GM12865 (cell line): ENCODE data around the gene HES5.

Experiments used
- DNase-seq: peaks from one replicate; pipeline ENCODE4 v3.0.0; 2010; ENCODE audit warnings: low read depth
- H3K4me3 ChIP-seq: 2 replicates; pipeline ENCODE4 v1.5.1; 2011; ENCODE audit warnings: mild to moderate bottlenecking, low read depth, low read length, control low read depth
- TF ChIP-seq, protein P1 (sequence below): IDR thresholded peaks from 2 replicates; pipeline ENCODE4 v1.5.1; 2011; ENCODE audit warnings: low read length, control low read depth, low read depth, inconsistent platforms; ENCODE audit not compliant: insufficient read depth; ENCODE audit errors: missing control alignments

Gene HES5

DNA sequence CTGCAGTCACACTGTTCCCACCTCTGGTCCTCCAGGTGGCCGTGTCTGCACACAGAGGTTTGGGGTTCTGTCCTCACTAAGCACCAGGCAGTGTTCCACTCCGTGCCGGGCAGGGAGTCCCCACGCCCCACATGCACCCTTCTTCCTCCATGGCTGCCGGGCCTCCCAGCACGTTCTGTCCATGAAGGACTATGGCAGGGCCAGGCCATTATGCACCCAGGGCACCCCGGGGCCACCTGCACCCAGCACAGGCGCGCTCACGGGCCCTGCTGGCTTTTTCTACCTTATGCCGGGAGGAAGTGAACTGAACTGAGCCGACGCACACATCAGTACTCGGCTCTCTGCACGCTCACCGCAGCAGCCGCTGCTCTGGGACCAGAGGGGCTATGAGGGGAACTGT is 13.9 kb downstream of the HES5 start:
- TF ChIP-seq, protein P1, sequence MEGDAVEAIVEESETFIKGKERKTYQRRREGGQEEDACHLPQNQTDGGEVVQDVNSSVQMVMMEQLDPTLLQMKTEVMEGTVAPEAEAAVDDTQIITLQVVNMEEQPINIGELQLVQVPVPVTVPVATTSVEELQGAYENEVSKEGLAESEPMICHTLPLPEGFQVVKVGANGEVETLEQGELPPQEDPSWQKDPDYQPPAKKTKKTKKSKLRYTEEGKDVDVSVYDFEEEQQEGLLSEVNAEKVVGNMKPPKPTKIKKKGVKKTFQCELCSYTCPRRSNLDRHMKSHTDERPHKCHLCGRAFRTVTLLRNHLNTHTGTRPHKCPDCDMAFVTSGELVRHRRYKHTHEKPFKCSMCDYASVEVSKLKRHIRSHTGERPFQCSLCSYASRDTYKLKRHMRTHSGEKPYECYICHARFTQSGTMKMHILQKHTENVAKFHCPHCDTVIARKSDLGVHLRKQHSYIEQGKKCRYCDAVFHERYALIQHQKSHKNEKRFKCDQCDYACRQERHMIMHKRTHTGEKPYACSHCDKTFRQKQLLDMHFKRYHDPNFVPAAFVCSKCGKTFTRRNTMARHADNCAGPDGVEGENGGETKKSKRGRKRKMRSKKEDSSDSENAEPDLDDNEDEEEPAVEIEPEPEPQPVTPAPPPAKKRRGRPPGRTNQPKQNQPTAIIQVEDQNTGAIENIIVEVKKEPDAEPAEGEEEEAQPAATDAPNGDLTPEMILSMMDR = no peak
- H3K4me3 ChIP-seq = no peak overlapping the region
- DNase-seq = no peak

DNA sequence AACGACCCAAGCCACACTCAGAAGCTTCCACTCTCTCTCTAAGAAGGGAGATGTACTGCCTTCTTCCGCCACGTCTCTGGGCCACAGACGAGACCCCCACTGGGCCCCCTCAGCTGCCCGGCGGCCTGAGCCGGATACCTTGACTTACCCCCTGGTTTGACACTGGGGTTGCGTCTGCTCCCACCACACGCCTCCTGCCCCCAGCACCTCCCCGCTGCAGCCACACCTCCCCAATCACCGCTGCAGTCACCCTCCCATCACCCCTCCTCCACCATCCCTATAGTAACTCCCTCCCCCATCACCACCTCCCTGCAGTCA is 14.3 kb downstream of the HES5 start:
- no peak for DNase-seq
- TF ChIP-seq, protein P1 = no peak

DNA sequence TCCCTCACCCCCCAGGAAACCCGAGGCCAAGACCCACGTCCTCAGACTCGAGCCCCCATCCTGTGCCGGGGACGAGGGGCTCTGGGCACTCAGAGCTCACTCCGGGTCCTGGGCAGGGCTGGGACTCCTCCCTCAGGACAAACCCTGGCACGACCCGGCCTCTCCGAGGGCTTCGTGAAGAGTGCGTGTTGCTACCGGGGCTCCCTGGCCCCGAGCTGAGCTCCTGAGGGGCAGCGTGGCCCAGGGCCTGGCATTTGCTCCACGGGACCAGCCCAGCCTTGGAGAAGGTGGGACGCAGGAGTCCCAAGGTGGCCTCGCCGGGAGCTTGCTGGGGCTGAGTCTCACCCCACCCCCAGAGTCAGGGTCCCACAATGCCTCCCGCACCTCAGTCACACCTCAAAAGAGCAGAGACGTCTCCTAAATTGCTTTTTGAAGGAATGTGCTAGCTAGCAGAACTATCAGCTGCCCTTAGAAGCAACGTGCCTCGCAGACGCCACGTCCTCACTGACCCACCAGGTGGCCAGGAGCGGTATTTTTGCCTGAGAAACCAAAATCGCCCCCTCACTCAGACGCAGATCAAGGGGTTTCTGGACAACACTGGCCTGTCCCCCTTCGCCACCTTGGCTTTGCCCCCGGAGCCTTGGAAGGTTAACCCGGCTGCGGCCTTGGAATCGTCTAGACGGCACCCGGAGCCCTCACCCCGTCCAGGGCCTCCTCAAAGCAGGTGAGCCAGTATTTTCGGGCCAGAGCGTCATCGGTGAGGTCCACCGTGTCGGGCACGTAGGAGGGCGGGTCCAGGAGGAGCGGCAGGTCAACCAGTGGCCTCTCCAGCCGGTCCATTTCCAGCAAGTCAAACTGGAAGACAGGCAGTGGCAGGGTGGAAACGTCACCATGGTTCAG is 14.9 kb downstream of the HES5 start:
- H3K4me3 ChIP-seq = no peak overlapping the region
- TF ChIP-seq, protein P1 = no peak
- DNase-seq = no peak

More for the DNA sequence above, 14.3 kb downstream of the HES5 start:
- H3K4me3 ChIP-seq = no peak overlapping the region

DNA sequence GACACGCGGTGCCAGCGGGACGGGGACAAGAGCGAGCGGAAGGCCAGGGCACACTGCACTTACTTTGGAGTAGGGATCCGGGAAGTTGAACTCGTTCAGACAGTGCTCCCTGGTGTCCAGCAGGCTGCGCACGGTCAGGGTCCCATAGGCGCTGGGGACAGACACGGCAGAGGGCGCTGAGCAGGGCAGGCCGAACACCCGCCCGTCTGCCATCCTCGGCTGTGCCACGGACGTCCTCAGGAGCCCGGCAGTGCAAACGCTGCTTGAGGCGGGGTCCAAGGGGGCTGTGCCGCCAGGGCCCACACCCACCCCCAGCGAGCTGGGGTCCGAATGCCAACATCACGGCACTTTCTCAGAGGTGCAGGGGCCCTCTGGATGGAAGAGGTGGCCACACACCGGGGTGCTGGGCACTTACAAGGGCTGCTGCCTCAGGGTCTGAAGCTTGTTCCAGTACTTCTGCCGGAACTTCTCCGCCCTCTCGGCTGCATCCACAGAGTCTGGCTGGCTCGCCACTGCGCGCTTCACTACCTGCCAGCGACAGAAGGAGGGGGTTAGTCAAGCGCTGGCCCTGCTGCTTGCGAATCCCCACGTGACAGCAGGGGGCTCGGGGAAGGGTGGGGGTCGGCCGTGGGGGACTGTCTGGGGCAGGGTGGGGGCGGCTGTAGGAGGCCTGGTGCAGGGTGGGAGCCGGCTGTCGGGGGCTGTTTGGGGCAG is 16.0 kb downstream of the HES5 start:
- TF ChIP-seq, protein P1 = no peak
- no peak for DNase-seq
- H3K4me3 ChIP-seq = no peak overlapping the region

DNA sequence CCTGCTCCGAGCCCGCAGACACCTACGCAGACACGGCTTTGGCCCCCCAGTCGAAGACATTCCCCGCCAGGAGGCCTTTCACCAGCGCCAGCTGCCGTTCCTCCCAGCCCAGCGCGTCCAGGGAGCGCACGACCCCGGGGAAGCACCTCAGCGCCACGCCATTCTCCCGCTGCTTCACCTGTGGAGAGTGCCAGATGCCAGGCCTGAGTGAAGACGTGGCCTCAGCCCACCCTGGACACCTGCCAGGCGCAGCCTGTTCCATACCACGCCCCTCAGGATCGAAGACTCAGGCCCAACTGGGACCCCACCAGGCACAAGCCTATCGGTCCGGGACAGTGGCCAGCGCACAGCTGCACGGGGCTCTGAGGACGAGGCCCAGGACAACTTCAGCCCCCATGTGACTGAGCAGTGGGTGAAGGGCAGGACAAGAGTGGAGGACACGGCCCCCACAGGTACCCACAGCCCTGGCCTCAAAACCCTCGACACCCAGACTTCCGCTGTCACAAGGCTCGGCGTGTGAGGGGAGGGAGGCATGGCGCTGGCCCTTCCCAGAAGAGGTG is 17.1 kb downstream of the HES5 start:
- no peak overlapping the region for H3K4me3 ChIP-seq
- TF ChIP-seq, protein P1 = no peak
- DNase-seq = no peak

DNA sequence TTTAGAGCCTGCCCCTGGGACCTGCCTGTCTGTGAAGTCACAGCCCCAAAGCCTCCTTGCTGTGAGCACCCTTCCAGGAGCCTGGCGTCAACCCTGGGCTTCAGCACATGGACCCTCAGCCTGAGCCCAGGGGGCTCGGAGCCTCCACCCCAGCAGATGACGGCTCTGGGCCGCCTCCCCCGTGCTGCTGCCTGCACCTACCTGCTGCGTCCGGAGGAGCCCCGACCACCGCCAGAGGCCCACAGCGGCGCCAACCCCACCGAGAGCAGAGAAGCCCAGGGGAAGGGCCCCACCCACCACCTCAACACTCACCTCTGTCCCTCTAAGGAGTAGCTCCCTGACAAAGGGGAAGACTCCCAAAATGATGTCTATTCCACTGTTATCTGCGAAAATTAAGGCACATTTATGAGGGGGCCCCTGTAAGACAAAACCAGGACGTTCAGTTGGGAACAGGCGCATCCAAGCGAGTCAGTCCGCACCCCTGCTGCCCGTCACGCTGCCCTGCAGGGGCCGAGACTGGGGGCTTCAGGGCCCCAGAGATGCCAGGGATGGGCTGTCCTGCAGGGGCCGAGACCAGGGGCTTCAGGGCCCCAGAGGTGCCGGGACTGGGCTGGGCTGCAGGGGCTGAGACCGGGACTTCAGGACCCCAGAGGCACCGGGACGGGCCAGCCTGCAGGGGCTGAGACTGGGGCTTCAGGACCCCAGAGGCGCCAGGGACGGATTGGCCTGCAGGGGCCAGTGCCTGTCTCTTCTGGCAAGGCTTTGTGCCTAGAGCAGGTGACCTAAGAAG is 19.5 kb downstream of the HES5 start:
- DNase-seq = no peak
- TF ChIP-seq, protein P1 = no peak
- no peak overlapping the region for H3K4me3 ChIP-seq
